SK-MEL-5 (cell line): Measurements from ENCODE around the gene MSH6. TPM values are rescaled to one million over a fixed set of nuclear protein-coding genes. Genes with fewer than 3 reads are reported as not detected.
A peak's percentile ranks its signal among the peaks of the same experiment; 100 is the strongest.

Experiments used
- DNase-seq: peaks from one replicate; pipeline ENCODE4 v3.0.0-alpha.2; 2016; ENCODE audit warnings: low read depth, low spot score
- in situ Hi-C: cut with HindIII; loops from 2 replicates; pipeline ENCODE4 v1.10.0; 2016; ENCODE audit warnings: low sequenced_read_pairs, high pct_unique_total_duplicates, low pct_unique_long_range_greater_than_20kb
- polyA plus RNA-seq, 2 experiments: library from polyadenylated mRNA; depleted of rRNA; stranded (reverse); fragments of >200 nt; gene quantifications; 2 replicates each; pipeline ENCODE4 v1.2.3, GENCODE V29; 2015
- total RNA-seq: library from RNA; depleted of rRNA; stranded (reverse); fragments of >200 nt; shearing (Covaris generic); gene quantifications from 2 replicates; pipeline ENCODE4 v1.2.3, GENCODE V29; 2014; rRNA removed

Gene MSH6, protein sequence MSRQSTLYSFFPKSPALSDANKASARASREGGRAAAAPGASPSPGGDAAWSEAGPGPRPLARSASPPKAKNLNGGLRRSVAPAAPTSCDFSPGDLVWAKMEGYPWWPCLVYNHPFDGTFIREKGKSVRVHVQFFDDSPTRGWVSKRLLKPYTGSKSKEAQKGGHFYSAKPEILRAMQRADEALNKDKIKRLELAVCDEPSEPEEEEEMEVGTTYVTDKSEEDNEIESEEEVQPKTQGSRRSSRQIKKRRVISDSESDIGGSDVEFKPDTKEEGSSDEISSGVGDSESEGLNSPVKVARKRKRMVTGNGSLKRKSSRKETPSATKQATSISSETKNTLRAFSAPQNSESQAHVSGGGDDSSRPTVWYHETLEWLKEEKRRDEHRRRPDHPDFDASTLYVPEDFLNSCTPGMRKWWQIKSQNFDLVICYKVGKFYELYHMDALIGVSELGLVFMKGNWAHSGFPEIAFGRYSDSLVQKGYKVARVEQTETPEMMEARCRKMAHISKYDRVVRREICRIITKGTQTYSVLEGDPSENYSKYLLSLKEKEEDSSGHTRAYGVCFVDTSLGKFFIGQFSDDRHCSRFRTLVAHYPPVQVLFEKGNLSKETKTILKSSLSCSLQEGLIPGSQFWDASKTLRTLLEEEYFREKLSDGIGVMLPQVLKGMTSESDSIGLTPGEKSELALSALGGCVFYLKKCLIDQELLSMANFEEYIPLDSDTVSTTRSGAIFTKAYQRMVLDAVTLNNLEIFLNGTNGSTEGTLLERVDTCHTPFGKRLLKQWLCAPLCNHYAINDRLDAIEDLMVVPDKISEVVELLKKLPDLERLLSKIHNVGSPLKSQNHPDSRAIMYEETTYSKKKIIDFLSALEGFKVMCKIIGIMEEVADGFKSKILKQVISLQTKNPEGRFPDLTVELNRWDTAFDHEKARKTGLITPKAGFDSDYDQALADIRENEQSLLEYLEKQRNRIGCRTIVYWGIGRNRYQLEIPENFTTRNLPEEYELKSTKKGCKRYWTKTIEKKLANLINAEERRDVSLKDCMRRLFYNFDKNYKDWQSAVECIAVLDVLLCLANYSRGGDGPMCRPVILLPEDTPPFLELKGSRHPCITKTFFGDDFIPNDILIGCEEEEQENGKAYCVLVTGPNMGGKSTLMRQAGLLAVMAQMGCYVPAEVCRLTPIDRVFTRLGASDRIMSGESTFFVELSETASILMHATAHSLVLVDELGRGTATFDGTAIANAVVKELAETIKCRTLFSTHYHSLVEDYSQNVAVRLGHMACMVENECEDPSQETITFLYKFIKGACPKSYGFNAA (N-terminal part only)
- total RNA-seq: 66.1 and 71.1 TPM in 2 replicates
- 39.5 and 49.7 TPM in 2 replicates for polyA plus RNA-seq (2015; cell fraction: cytosol; rRNA removed)
- 19.7 and 25.4 TPM in 2 replicates for polyA plus RNA-seq (2015; cell fraction: nucleus; rRNA removed)

DNA sequence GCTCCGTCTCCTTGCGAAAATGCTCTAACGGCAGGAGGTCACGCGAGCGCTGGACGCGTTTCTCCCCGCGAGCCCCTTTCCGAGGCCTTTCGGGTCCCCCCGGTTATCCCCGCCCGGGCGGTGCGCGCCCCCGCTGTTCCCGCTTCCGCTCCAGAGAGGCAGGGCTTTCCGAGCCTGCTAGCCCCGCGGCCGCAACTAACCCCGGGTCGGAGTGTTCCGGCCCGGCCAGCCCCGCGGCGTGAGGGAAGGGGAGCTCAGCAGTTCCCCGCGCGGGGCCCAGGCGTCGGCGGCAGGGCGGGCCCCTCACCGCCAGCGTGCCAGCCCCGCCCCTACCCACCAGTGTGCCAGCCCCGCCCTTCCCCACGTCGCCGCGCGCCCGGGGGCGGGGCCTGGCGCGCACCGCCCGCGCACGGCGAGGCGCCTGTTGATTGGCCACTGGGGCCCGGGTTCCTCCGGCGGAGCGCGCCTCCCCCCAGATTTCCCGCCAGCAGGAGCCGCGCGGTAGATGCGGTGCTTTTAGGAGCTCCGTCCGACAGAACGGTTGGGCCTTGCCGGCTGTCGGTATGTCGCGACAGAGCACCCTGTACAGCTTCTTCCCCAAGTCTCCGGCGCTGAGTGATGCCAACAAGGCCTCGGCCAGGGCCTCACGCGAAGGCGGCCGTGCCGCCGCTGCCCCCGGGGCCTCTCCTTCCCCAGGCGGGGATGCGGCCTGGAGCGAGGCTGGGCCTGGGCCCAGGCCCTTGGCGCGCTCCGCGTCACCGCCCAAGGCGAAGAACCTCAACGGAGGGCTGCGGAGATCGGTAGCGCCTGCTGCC is at the start of gene MSH6:
Gene MSH6 (plus strand): TSS at position 475 of the 815 bp plus-strand sequence. CDS start 89 bp downstream, at position 564.
- in situ Hi-C loops: no loop called here
- DNase-seq: peak; percentile 91

GRCh38 chr2:47735136-47735869 is 47.6 kb upstream of the MSH6 start:
- no peak for DNase-seq
- in situ Hi-C loops: no loop called here

GRCh38 chr2:47735912-47736311 is 47.0 kb upstream of the MSH6 start:
- no peak for DNase-seq

DNA sequence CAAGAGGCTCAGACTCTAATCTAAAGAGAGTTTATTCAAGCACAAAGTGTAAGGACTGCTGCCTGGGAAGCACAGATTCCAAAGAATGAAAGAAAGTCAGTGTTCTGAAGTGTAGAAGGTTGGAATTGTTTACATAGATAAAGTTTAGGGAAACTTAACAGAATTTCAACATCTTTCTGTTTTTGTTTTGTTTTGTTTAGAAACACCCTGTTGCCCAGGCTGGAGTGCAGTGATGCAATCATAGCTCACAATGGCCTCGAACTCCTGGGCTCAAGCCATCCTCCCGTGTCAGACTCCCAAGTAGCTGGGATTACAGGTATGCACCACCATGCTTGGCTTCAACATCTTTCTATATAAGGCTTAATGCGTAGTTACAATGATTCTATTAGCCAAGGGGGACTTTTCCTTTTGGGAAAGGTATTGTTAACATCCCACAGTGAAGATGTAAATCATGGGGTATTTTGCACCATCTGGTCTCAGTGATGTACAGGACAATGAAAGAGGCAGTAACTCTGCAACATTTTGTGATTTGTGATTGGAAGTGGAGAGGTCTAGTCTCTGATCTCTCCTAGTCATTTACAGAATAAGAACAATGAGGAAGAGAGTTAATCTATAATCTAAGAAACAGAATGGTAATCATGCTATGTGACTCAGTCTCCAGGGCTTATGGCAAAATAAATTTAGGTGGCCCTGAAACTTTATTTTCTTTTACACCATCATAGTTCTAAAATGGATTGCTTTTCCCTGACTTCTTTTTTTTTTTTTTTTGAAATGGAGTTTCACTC is 45.6 kb upstream of the MSH6 start:
- DNase-seq: no peak

More at GRCh38 chr2:47735912-47736311, 47.0 kb upstream of the MSH6 start:
- in situ Hi-C loops: no loop called here

GRCh38 chr2:47738331-47738730 is 44.6 kb upstream of the MSH6 start:
- no peak for DNase-seq
- in situ Hi-C loops: no loop called here

More for the DNA sequence above, 45.6 kb upstream of the MSH6 start:
- in situ Hi-C loops: no loop called here

GRCh38 chr2:47741101-47741500 is 41.8 kb upstream of the MSH6 start:
- DNase-seq: no peak
- in situ Hi-C loops: no loop called here

DNA sequence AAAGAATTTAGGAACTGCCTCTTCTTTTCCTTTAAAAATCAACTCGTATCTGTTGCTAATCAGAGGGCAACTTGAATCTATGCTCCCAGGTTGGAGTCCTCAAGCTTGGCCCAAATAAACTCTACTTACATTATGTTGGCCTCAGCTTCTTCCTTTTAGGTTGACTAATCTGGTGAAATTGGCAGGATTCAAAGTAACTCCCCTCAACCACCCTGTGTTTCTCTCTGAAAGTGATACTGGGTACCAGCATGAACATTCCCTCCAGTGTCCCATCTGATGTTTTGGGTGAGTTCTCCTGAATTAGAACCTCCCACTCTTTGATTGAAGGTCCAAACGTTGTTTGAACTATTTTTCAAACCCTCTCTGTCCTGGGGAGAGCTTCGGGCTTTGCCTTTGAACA is 41.3 kb upstream of the MSH6 start:
- in situ Hi-C loops: no loop called here
- no peak for DNase-seq

DNA sequence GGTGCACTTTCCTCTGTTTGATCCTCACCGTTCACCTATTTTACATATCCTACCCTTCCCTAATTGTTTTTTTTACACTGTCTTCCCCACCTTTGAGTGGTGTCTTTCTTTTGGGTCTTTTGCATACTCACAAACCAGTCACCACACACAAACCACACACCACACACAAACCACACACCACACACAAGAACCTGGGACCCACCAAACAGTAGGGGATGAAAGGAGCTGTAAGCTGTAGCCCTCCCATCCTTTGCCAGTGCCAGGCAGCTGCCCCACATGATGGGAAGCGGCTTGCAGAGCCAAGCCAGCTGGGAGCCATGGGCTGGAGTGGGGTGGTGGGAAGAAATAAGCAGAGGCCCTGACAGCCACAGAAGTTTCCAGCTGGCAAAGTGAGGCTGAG is 38.9 kb upstream of the MSH6 start:
- in situ Hi-C loops: no loop called here

DNA sequence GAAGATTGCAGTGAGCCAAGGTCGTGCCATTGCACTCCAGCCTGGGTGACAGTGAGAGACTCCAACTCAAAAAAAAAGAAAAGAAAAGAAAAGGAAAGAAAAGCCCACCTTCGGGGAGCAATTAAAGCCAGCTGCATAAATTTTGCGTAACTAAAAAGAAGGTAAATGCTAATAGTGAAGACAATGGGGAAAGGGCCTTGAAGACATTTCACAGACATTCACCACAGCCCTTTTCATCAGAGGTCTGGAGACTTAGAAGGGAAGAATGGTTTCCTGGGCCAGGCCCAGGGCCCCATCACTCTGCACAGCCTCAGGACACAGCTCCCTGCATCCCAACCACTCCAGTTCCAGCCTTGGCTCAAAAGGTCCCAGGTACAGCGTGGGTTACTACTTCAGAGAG is 35.1 kb upstream of the MSH6 start:
- in situ Hi-C loops: no loop called here
- DNase-seq: no peak

More for the DNA sequence above, 38.9 kb upstream of the MSH6 start:
- DNase-seq: no peak

DNA sequence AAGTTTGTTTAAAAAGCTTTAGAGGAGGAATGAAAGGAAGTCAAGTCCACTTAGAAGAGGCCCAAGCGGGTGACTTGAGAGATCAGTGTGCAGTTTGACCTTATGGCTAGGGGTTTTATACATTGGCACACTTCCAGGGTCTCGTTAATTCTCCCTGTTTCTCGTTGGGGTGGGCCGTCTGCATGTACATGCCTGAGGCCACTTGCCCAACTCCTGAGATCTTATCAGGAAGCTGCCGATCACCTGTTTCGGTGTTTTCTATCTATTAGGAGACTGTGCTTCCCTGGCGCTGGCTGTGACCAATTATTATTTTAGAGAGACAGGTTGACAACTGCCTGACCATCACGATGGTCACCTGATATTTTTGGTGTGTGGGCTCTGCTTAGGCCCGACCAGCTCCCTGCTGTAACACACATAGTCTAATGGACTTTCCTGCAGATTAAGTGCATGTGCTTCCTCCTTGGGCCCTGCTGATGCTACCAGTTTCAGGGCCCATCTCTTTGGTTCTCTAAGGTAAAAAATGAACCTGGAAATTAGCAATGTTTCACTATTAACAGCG is 31.0 kb upstream of the MSH6 start:
- DNase-seq: peak; percentile 33
- in situ Hi-C loops: no loop called here

- no peak for DNase-seq
- in situ Hi-C loops: no loop called here
Observed at GRCh38 chr2:47767497-47767844, 15.5 kb upstream of the MSH6 start.

GRCh38 chr2:47767880-47768609 is 14.9 kb upstream of the MSH6 start:
- DNase-seq: peak; percentile 54
- in situ Hi-C loops: no loop called here

DNA sequence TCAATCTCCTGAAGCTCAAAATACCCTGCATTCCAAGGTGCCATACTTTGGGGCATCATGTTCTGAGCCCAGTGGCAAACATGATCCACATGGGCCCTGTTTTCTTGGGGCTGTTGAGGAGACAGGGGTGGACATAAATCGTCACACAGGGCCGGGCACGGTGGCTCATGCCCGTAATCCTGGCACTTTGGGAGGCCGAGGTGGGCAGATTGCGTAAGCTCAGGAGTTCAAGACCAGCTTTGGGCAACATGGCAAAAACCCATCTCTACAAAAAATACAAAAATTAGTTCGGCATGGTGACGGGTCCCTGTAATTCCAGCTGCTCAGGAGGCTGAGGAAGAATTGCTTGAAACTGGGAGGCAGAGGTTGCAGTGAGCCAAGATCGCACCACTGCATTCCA is 13.6 kb upstream of the MSH6 start:
- in situ Hi-C loops: no loop called here

GRCh38 chr2:47771211-47771610 is 11.7 kb upstream of the MSH6 start:
- peak; percentile 86 for DNase-seq
- in situ Hi-C loops: no loop called here

More for the DNA sequence above, 13.6 kb upstream of the MSH6 start:
- no peak for DNase-seq

DNA sequence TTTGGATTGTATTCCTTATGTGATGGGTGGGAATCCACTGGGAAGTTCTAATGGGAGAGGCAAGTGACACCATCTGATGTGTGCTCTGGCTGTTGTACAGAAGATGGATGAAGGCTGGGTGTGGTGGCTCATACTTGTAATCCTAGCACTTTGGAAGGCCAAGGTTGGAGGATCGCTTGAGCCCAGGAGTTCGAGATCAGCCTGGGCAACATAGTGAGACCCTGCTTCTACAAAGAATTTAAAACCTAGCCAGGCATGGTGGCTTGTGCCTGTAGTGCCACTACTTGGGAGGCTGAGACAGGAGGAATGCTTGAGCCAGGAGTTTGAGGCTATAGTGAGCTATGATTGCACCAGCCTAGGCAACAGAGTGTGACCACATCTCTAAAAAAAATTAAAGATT is 10.6 kb upstream of the MSH6 start:
- DNase-seq: no peak
- in situ Hi-C loops: no loop called here
